ENCODE results near the gene GRM8.

Gene GRM8

GRCh38 chr7:127119517-127119916 lies 133.2 kb downstream of the GRM8 start:
- DNase-seq (ENCODE audit: extremely low read depth, low read depth), result no peak
- TF ChIP-seq CTCF (IDR thresholded peaks at IDR 0.05; ENCODE audit: low read depth, low read length), result no peak

- DNase-seq (ENCODE audit: extremely low read depth, low read depth), result no peak
- no peak for TF ChIP-seq CTCF (IDR thresholded peaks at IDR 0.05; ENCODE audit: low read depth, low read length)
Measured at GRCh38 chr7:127114742-127115265, 137.9 kb downstream of the GRM8 start.

GRCh38 chr7:127107601-127108007 lies 145.1 kb downstream of the GRM8 start:
- DNase-seq (ENCODE audit: extremely low read depth, low read depth), result no peak
- TF ChIP-seq CTCF (IDR thresholded peaks at IDR 0.05; ENCODE audit: low read depth, low read length), result no peak; the same call in 1 of the 2 replicates

- DNase-seq (ENCODE audit: extremely low read depth, low read depth), result no peak
- TF ChIP-seq CTCF (IDR thresholded peaks at IDR 0.05; ENCODE audit: low read depth, low read length), result no peak
Measured at GRCh38 chr7:127093340-127093739, 159.4 kb downstream of the GRM8 start.

DNA sequence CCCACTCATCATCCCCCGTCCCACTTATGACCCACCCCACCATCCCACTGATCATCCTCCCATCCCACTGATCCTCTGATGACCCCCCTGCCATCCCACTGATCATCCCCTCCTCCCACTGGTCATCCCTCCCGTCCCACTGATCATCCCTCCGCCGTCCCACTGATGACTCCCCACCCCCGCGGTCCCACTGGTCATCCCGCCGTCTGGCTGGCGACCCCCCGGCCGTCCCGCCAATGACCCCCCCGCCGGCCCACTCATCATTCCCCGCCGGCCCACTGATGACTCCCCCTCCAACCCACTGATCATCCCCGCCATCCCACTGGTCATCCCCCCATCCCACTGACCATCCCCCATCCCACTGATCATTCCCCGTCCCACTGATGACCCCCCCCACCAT lies 161.1 kb downstream of the GRM8 start:
- TF ChIP-seq CTCF (IDR thresholded peaks at IDR 0.05; ENCODE audit: low read depth, low read length), result no peak
- no peak for DNase-seq (ENCODE audit: extremely low read depth, low read depth)

DNA sequence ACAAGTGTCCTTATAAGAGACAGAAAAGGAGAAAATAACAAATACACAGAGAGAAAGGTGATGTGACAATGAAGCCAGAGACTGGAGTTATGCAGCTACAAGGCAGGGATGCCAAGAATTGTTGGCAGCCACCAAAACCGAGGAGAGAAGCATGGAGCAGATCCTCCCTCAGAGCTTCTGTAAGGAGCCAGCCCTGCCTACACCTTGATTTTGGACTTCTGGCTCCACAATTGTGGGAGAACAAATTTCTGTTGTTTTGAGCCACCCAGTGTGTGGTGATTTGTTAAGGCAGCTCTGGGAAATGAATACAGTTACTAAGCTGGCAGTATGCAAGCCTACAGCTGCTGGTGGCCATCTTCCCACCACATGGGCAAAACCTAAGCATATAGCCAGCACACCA lies 163.6 kb downstream of the GRM8 start:
- TF ChIP-seq CTCF (IDR thresholded peaks at IDR 0.05; ENCODE audit: low read depth, low read length), result no peak

GRCh38 chr7:127081539-127081938 lies 171.2 kb downstream of the GRM8 start:
- TF ChIP-seq CTCF (IDR thresholded peaks at IDR 0.05; ENCODE audit: low read depth, low read length), result no peak

More for the DNA sequence above, 163.6 kb downstream of the GRM8 start:
- DNase-seq (ENCODE audit: extremely low read depth, low read depth), result no peak

More at GRCh38 chr7:127081539-127081938, 171.2 kb downstream of the GRM8 start:
- DNase-seq (ENCODE audit: extremely low read depth, low read depth), result no peak
